ENCODE results near the gene HRAS. TPM values are rescaled to one million over a fixed set of nuclear protein-coding genes. Genes with fewer than 3 reads are reported as not detected.

HRAS gene
- total and polyA plus RNA-seq, 4 donors, result 4.7 to 17.4 (median 10.9) TPM

DNA sequence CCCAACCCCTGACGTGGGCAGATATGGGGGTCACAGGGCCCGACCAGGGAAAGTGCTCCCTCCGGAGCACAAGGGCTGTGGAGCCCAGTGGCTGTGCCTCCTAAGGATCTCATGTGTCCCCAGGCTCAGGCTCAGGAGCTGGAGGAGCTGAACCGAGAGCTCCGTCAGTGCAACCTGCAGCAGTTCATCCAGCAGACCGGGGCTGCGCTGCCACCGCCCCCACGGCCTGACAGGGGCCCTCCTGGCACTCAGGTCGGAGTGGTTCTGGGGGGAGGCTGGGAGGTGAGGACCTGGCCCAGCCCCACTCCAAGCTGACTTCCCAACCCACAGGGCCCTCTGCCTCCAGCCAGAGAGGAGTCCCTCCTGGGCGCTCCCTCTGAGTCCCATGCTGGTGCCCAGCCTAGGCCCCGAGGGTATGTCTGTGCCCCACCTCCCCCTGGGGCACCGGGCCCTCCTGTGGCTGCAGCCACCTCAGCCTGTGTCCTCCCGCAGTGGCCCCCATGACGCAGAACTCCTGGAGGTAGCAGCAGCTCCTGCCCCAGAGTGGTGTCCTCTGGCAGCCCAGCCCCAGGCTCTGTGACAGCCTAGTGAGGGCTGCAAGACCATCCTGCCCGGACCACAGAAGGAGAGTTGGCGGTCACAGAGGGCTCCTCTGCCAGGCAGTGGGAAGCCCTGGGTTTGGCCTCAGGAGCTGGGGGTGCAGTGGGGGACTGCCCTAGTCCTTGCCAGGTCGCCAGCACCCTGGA, 27.9 kb upstream of the HRAS start (continued):
- TF ChIP-seq, protein P1, sequence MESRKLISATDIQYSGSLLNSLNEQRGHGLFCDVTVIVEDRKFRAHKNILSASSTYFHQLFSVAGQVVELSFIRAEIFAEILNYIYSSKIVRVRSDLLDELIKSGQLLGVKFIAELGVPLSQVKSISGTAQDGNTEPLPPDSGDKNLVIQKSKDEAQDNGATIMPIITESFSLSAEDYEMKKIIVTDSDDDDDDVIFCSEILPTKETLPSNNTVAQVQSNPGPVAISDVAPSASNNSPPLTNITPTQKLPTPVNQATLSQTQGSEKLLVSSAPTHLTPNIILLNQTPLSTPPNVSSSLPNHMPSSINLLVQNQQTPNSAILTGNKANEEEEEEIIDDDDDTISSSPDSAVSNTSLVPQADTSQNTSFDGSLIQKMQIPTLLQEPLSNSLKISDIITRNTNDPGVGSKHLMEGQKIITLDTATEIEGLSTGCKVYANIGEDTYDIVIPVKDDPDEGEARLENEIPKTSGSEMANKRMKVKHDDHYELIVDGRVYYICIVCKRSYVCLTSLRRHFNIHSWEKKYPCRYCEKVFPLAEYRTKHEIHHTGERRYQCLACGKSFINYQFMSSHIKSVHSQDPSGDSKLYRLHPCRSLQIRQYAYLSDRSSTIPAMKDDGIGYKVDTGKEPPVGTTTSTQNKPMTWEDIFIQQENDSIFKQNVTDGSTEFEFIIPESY (IDR thresholded peaks at IDR 0.05), result no peak
- TF ChIP-seq GABPA (IDR thresholded peaks at IDR 0.05 in 1 of 2, conservative IDR thresholded peaks at IDR 0.05 in 1 of 2) (no peak), HNF4A (conservative IDR thresholded peaks at IDR 0.05) (no peak), RXRA (IDR thresholded peaks at IDR 0.05) (no peak), NR2F2 (IDR thresholded peaks at IDR 0.05) (no peak)
- TF ChIP-seq, protein P2, sequence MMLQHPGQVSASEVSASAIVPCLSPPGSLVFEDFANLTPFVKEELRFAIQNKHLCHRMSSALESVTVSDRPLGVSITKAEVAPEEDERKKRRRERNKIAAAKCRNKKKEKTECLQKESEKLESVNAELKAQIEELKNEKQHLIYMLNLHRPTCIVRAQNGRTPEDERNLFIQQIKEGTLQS (IDR thresholded peaks at IDR 0.05), result no peak

DNA sequence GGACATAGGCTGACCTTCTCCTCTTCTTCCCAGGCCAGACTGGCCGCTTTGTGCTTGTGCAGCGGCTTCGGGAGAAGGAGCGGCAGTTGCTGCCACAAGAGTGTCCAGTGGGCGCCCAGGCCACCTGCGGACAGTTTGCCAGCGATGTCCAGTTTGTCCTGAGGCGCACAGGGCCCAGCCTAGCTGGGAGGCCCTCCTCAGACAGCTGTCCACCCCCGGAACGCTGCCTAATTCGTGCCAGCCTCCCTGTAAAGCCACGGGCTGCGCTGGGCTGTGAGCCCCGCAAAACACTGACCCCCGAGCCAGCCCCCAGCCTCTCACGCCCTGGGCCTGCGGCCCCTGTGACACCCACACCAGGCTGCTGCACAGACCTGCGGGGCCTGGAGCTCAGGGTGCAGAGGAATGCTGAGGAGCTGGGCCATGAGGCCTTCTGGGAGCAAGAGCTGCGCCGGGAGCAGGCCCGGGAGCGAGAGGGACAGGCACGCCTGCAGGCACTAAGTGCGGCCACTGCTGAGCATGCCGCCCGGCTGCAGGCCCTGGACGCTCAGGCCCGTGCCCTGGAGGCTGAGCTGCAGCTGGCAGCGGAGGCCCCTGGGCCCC, 26.8 kb upstream of the HRAS start:
- peak overlapping the region; percentile 49 to 93 for H3K27ac ChIP-seq (ENCODE audit: low read depth in 1 of 2, low read length in 2 of 2)
- no peaks in the 10 kb centered on the region for H3K9me3 ChIP-seq (ENCODE audit: control insufficient read depth in 4 of 4, low read length in 3 of 4)
- H3K4me1 ChIP-seq (ENCODE audit: control insufficient read depth in 4 of 4, insufficient read depth in 4 of 4, low read length in 3 of 4), result peaks cover 19 to 31% (median 22%) of the 10 kb centered on the region in 4 donors
- TF ChIP-seq JUND (IDR thresholded peaks at IDR 0.05) (no peak), NR2F2 (IDR thresholded peaks at IDR 0.05) (no peak), EGR1 (IDR thresholded peaks at IDR 0.05; ENCODE audit: low read depth in 2 of 2) (no peak), HNF4G (IDR thresholded peaks at IDR 0.05) (no peak), FOXA2 (IDR thresholded peaks at IDR 0.05) (no peak), TAF1 (conservative IDR thresholded peaks at IDR 0.05) (no peak), SP1 (IDR thresholded peaks at IDR 0.05) (no peak), RAD21 (IDR thresholded peaks at IDR 0.05) (no peak), HNF4A (conservative IDR thresholded peaks at IDR 0.05) (no peak), FOXA1 (IDR thresholded peaks at IDR 0.05) (no peak), GABPA (IDR thresholded peaks at IDR 0.05 in 1 of 2, conservative IDR thresholded peaks at IDR 0.05 in 1 of 2) (no peak), YY1 (IDR thresholded peaks at IDR 0.05) (no peak), RXRA (IDR thresholded peaks at IDR 0.05) (no peak)
- TF ChIP-seq, protein P3, sequence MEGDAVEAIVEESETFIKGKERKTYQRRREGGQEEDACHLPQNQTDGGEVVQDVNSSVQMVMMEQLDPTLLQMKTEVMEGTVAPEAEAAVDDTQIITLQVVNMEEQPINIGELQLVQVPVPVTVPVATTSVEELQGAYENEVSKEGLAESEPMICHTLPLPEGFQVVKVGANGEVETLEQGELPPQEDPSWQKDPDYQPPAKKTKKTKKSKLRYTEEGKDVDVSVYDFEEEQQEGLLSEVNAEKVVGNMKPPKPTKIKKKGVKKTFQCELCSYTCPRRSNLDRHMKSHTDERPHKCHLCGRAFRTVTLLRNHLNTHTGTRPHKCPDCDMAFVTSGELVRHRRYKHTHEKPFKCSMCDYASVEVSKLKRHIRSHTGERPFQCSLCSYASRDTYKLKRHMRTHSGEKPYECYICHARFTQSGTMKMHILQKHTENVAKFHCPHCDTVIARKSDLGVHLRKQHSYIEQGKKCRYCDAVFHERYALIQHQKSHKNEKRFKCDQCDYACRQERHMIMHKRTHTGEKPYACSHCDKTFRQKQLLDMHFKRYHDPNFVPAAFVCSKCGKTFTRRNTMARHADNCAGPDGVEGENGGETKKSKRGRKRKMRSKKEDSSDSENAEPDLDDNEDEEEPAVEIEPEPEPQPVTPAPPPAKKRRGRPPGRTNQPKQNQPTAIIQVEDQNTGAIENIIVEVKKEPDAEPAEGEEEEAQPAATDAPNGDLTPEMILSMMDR (IDR thresholded peaks at IDR 0.05; ENCODE audit: low read depth, low read length, missing input control), result no peak
- TF ChIP-seq, protein P1 (IDR thresholded peaks at IDR 0.05), result no peak
- TF ChIP-seq, protein P4, sequence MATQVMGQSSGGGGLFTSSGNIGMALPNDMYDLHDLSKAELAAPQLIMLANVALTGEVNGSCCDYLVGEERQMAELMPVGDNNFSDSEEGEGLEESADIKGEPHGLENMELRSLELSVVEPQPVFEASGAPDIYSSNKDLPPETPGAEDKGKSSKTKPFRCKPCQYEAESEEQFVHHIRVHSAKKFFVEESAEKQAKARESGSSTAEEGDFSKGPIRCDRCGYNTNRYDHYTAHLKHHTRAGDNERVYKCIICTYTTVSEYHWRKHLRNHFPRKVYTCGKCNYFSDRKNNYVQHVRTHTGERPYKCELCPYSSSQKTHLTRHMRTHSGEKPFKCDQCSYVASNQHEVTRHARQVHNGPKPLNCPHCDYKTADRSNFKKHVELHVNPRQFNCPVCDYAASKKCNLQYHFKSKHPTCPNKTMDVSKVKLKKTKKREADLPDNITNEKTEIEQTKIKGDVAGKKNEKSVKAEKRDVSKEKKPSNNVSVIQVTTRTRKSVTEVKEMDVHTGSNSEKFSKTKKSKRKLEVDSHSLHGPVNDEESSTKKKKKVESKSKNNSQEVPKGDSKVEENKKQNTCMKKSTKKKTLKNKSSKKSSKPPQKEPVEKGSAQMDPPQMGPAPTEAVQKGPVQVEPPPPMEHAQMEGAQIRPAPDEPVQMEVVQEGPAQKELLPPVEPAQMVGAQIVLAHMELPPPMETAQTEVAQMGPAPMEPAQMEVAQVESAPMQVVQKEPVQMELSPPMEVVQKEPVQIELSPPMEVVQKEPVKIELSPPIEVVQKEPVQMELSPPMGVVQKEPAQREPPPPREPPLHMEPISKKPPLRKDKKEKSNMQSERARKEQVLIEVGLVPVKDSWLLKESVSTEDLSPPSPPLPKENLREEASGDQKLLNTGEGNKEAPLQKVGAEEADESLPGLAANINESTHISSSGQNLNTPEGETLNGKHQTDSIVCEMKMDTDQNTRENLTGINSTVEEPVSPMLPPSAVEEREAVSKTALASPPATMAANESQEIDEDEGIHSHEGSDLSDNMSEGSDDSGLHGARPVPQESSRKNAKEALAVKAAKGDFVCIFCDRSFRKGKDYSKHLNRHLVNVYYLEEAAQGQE (IDR thresholded peaks at IDR 0.05), result no peak
- TF ChIP-seq, protein P2 (IDR thresholded peaks at IDR 0.05), result no peak
- TF ChIP-seq, protein P5, sequence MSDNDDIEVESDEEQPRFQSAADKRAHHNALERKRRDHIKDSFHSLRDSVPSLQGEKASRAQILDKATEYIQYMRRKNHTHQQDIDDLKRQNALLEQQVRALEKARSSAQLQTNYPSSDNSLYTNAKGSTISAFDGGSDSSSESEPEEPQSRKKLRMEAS (IDR thresholded peaks at IDR 0.05), result no peak
- H3K27me3 ChIP-seq (ENCODE audit: control insufficient read depth in 4 of 4, insufficient read depth in 4 of 4, low read length in 3 of 4), result no peaks in the 10 kb centered on the region
- H3K4me3 ChIP-seq (ENCODE audit: low read depth in 1 of 3, low read length in 3 of 3), result peak overlapping the region; percentile 7 to 95 (median 60)
- peak overlapping the region in 1 of 2 donors; percentile 51 for H3K9ac ChIP-seq (ENCODE audit: low read depth in 1 of 2, low read length in 2 of 2)
- H3K36me3 ChIP-seq (ENCODE audit: control insufficient read depth in 4 of 4, insufficient read depth in 3 of 4, low read depth in 1 of 4, low read length in 3 of 4), result peaks cover 0 to 8% (median 6%) of the 10 kb centered on the region in 4 donors
- no peak for DNase-seq (ENCODE audit: low spot score)
- WGBS, result 95% methylated on average over 29 of the region's 29 CpGs

Measured in liver (tissue), 9 donors.